Stimulated activated CD4-positive, alpha-beta T cell treated with anti-CD3 and anti-CD28 coated beads, TNF-alpha, amount 100 ng/mL, for 24 hours (primary cell): ENCODE results near the gene VWA5B2.
A peak's percentile ranks its signal among the peaks of the same experiment; 100 is the strongest.
"Not testable (repeated sequence)": the region's sequence is repeated elsewhere in the genome, so short reads cannot be mapped to it uniquely, and the experiment has no call there.

Experiments
- DNase-seq, 3 experiments: peaks; one replicate each; pipeline ENCODE4 v3.0.0-alpha.2; 2020; ENCODE audit warnings: low read depth in 3 of 3

Gene VWA5B2

GRCh38 chr3:184241447-184242296 is 12.3 kb downstream of the VWA5B2 start:
- no peak for DNase-seq

- DNase-seq: no peak
Measured at GRCh38 chr3:184242297-184242685, 12.9 kb downstream of the VWA5B2 start.

GRCh38 chr3:184248454-184249411 is 19.3 kb downstream of the VWA5B2 start, which contains the start of gene ALG3:
Gene ALG3 (minus strand): TSS chr3:184248962. CDS start chr3:184248940, 22 bp downstream.
- DNase-seq: peak; percentile 76 to 89 (median 81)

GRCh38 chr3:184249412-184250166 is 20.2 kb downstream of the VWA5B2 start, which contains the start of gene EEF1AKMT4:
Gene EEF1AKMT4 (plus strand): TSS chr3:184249672. CDS start chr3:184249695, 23 bp downstream.
- DNase-seq: peak; percentile 88 to 96 (median 93)

- DNase-seq: peak; percentile 76 to 94 (median 89)
Measured at GRCh38 chr3:184250167-184250828, 20.9 kb downstream of the VWA5B2 start.

GRCh38 chr3:184255291-184256039 is 26.1 kb downstream of the VWA5B2 start:
- DNase-seq: no peak

GRCh38 chr3:184257083-184257915 is 27.9 kb downstream of the VWA5B2 start:
- no peak for DNase-seq

- no peak for DNase-seq
Measured at GRCh38 chr3:184258926-184259325, 29.5 kb downstream of the VWA5B2 start.

- DNase-seq: no peak
Measured at GRCh38 chr3:184259396-184259877, 30.1 kb downstream of the VWA5B2 start.

GRCh38 chr3:184259878-184260723 is 30.7 kb downstream of the VWA5B2 start:
- DNase-seq: no peak

GRCh38 chr3:184260724-184261269 is 31.4 kb downstream of the VWA5B2 start:
- DNase-seq: no peak

- DNase-seq: peak in 1 of 3 experiments; percentile 56
Measured at GRCh38 chr3:184261270-184261853, 32.0 kb downstream of the VWA5B2 start, which contains the start of gene CAMK2N2. Gene CAMK2N2 (minus strand): TSS chr3:184261553. CDS start chr3:184261285, 268 bp downstream.

- no peak for DNase-seq
Measured at GRCh38 chr3:184261854-184262763, 32.7 kb downstream of the VWA5B2 start.

- no peak for DNase-seq
Measured at GRCh38 chr3:184262764-184263179, 33.4 kb downstream of the VWA5B2 start.

- not testable (repeated sequence) for DNase-seq
Measured at GRCh38 chr3:184267249-184267648, 37.9 kb downstream of the VWA5B2 start.

- DNase-seq: no peak
Measured at GRCh38 chr3:184272269-184272668, 42.9 kb downstream of the VWA5B2 start.
